HCT116 (cell line): ENCODE measurements around the gene A3GALT2. TPM values are rescaled to one million over a fixed set of nuclear protein-coding genes. Genes with fewer than 3 reads are reported as not detected.
A peak's percentile ranks its signal among the peaks of the same experiment; 100 is the strongest.

Source experiments
- ATAC-seq: fragments of 200-7000 bp; cut with Tn5 transposase; 2 replicates; pipeline ENCODE4 v1.9.1; 2020; ENCODE audit warnings: mild to moderate bottlenecking, moderate library complexity
- BruUV-seq: library from RNA; stranded (reverse); fragments of 400-500 nt; replicated peaks from 2 replicates; lab custom pipeline; 2021; lab: Mats Ljungman, UMichigan
- CTCF ChIA-PET: fragments of 300-600 bp; sonication (Branson Sonifier 250); formaldehyde crosslinking; loops from one replicate; lab custom pipeline; 2021; ENCODE audit warnings: antibody characterized with exemption; lab: Charles Lee
- POLR2A ChIA-PET: fragments of 300-600, 350-600 bp; sonication (Branson Sonifier 250); formaldehyde crosslinking; loops from one replicate; lab custom pipeline; 2021; ENCODE audit warnings: antibody characterized with exemption; lab: Charles Lee
- RAD21 ChIA-PET, 2 experiments: fragments of 300-600 bp; sonication (Branson Sonifier 250); formaldehyde crosslinking; loops; one replicate each; lab custom pipeline; 2023; ENCODE audit warnings: low total read pairs in 2 of 2; ENCODE audit not compliant: uncharacterized antibody in 2 of 2, unreplicated experiment in 2 of 2, low non-redundant PET in 1 of 2; lab: Charles Lee
- DNase-seq: peaks from one replicate; pipeline ENCODE4 v3.0.0-alpha.2; 2010; ENCODE audit warnings: low read depth, low spot score
- H2AFZ ChIP-seq: fragments of 200-600 bp; shearing (Covaris generic), sonication (generic); 2 replicates; pipeline ENCODE4 v1.6.1; 2017; ENCODE audit warnings: low read depth, mixed run types, mixed read lengths, antibody characterized with exemption, low read length; ENCODE audit not compliant: poor library complexity, severe bottlenecking
- H3K27ac ChIP-seq: 2 replicates; pipeline ENCODE4 v1.5.1; 2012; ENCODE audit warnings: low read depth, low read length
- H3K27me3 ChIP-seq: fragments of 200-600 bp; sonication (generic); 2 replicates; pipeline ENCODE4 v1.6.1; 2016; ENCODE audit warnings: mixed run types, low read length, mixed read lengths; ENCODE audit not compliant: insufficient read depth
- H3K36me3 ChIP-seq, 2 experiments: fragments of 200-500 bp in 1 of 2; fragments of 200-600 bp in 1 of 2; sonication (Bioruptor generic) in 1 of 2; sonication (generic) in 1 of 2; 2 replicates each; pipeline versions ENCODE4 v1.5.1 to v1.6.1; 2014 to 2016; ENCODE audit warnings: low read length in 2 of 2, inconsistent platforms in 1 of 2, mixed read lengths in 1 of 2, mixed run types in 1 of 2; ENCODE audit not compliant: insufficient read depth in 2 of 2, control insufficient read depth in 1 of 2
- H3K4me1 ChIP-seq, 2 experiments: fragments of 200-600 bp in 1 of 2; sonication (generic) in 1 of 2; 2 replicates each; pipeline versions ENCODE4 v1.5.1 to v1.6.1; 2012 to 2017; ENCODE audit warnings: low read length in 2 of 2, inconsistent platforms in 1 of 2, mild to moderate bottlenecking in 1 of 2, mixed read lengths in 1 of 2, mixed run types in 1 of 2, moderate library complexity in 1 of 2; ENCODE audit not compliant: insufficient read depth in 2 of 2, control insufficient read depth in 1 of 2
- H3K4me2 ChIP-seq: fragments of 200-600 bp; sonication (generic); 2 replicates; pipeline ENCODE4 v1.6.1; 2017; ENCODE audit warnings: mixed run types, low read length, mixed read lengths
- H3K4me3 ChIP-seq, 2 experiments: fragments of 200-600 bp in 1 of 2; sonication (generic) in 1 of 2; replicated peaks in 1 of 2; 2 replicates each; pipeline ENCODE4 v1.5.1; 2011 to 2016; ENCODE audit warnings: low read length in 2 of 2, control low read depth in 1 of 2, low read depth in 1 of 2, mild to moderate bottlenecking in 1 of 2, mixed read lengths in 1 of 2, mixed run types in 1 of 2
- H3K79me2 ChIP-seq: fragments of 200-600 bp; sonication (generic); 2 replicates; pipeline ENCODE4 v1.6.1; 2017; ENCODE audit warnings: mild to moderate bottlenecking, mixed run types, low read length, moderate library complexity, mixed read lengths; ENCODE audit not compliant: insufficient read depth
- H3K9ac ChIP-seq: fragments of 200-600 bp; sonication (generic); 2 replicates; pipeline ENCODE4 v1.6.1; 2016; ENCODE audit warnings: low read length, mixed read lengths
- H3K9me2 ChIP-seq: fragments of 200-600 bp; sonication (generic), shearing (Covaris generic); 2 replicates; pipeline ENCODE4 v1.6.1; 2017; ENCODE audit warnings: mixed run types, mild to moderate bottlenecking, moderate library complexity; ENCODE audit not compliant: insufficient read depth
- H3K9me3 ChIP-seq, 2 experiments: fragments of 200-500 bp in 1 of 2; fragments of 200-600 bp in 1 of 2; sonication (Bioruptor generic) in 1 of 2; sonication (generic) in 1 of 2; 2 replicates each; pipeline ENCODE4 v1.6.1; 2014 to 2017; ENCODE audit warnings: low read length in 2 of 2, mixed read lengths in 2 of 2, inconsistent platforms in 1 of 2, low read depth in 1 of 2, mild to moderate bottlenecking in 1 of 2, mixed run types in 1 of 2, moderate library complexity in 1 of 2; ENCODE audit not compliant: control insufficient read depth in 1 of 2, insufficient read depth in 1 of 2
- H4K20me1 ChIP-seq: fragments of 200-600 bp; sonication (generic), shearing (Covaris generic); 2 replicates; pipeline ENCODE4 v1.6.1; 2017; ENCODE audit warnings: mixed run types, mild to moderate bottlenecking, moderate library complexity; ENCODE audit not compliant: insufficient read depth
- CBX3 ChIP-seq: IDR thresholded peaks from 2 replicates; pipeline ENCODE4 v1.6.1; 2012; ENCODE audit warnings: low read depth
- CEBPB ChIP-seq: IDR thresholded peaks from 2 replicates; pipeline ENCODE4 v1.6.1; 2012; ENCODE audit warnings: low read depth
- JUND ChIP-seq: IDR thresholded peaks from 2 replicates; pipeline ENCODE4 v1.6.1; 2012
- MAX ChIP-seq: IDR thresholded peaks from 2 replicates; pipeline ENCODE4 v1.6.1; 2012
- POLR2AphosphoS5 ChIP-seq: IDR thresholded peaks from 2 replicates; pipeline ENCODE4 v1.6.1; 2011; ENCODE audit warnings: mild to moderate bottlenecking, low read depth, low read length, moderate library complexity
- ZFX ChIP-seq: fragments of 450-650 bp; IDR thresholded peaks from 2 replicates; pipeline ENCODE4 v1.6.1; 2017
- ZNF274 ChIP-seq: fragments of 200-500 bp; sonication (Bioruptor generic); IDR thresholded peaks from 2 replicates; pipeline ENCODE4 v1.6.1; 2014; ENCODE audit warnings: mild to moderate bottlenecking, low read depth, low read length, inconsistent platforms
- intact Hi-C: fragments of 100-400 bp; cut with micrococcal nuclease; formaldehyde crosslinking; loops from 2 replicates; pipeline ENCODE4 v1.10.0; 2022
- total RNA-seq: library from RNA; stranded (reverse); gene quantifications from one replicate; pipeline ENCODE4 v1.2.1, GENCODE V29; 2021; ENCODE audit not compliant: unreplicated experiment
- TF ChIP-seq, protein P1 (sequence below): IDR thresholded peaks from 2 replicates; pipeline ENCODE4 v1.6.1; 2012; ENCODE audit warnings: low read depth

Gene A3GALT2
- total RNA-seq, 1 experiment from 2014 or later: not detected

DNA sequence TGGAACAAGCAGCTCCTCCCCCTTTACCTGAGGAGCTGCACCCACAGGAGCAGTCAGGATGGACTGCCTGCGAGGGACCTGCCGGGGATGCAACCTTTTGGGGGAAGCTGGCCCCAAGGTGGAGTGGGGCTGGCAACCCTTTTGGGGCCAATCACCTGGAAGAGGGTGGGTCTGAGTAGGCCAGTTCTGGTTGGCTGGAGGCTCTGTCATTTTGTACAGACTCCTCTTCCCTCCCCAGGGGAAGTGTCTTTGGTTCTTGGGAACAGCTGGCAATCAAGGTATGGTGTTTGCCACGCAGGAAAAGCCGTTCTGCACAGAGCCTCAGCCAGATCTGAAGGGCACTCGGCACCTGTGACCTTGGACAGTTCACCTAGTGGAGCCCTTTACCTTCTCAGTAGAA lies 280 bp upstream of the A3GALT2 start:
- Histone ChIP-seq H3K27ac (no peak overlapping the region), H3K4me1 (no peaks in the 10 kb centered on the region), H3K9me2 (no peaks in the 10 kb centered on the region), H3K79me2 (no peaks in the 10 kb centered on the region), H3K4me2 (no peak overlapping the region), H3K9me3 (no peaks in the 10 kb centered on the region), H4K20me1 (no peaks in the 10 kb centered on the region)
- no TSS peak for BruUV-seq
- ChIA-PET POLR2A (interaction anchor here (0.6 kb wide), 1 partner anchor 140 kb away, joined by 6 read pairs; the partner anchor contains the start of gene TRIM62), RAD21 (no interaction called here)
- no peak for TF ChIP-seq ZFX
- TF ChIP-seq CBX3: no peak
- no peak for TF ChIP-seq JUND
- TF ChIP-seq CEBPB: no peak
- no peak for TF ChIP-seq MAX
- no peak for TF ChIP-seq ZNF274
- TF ChIP-seq, protein P1, sequence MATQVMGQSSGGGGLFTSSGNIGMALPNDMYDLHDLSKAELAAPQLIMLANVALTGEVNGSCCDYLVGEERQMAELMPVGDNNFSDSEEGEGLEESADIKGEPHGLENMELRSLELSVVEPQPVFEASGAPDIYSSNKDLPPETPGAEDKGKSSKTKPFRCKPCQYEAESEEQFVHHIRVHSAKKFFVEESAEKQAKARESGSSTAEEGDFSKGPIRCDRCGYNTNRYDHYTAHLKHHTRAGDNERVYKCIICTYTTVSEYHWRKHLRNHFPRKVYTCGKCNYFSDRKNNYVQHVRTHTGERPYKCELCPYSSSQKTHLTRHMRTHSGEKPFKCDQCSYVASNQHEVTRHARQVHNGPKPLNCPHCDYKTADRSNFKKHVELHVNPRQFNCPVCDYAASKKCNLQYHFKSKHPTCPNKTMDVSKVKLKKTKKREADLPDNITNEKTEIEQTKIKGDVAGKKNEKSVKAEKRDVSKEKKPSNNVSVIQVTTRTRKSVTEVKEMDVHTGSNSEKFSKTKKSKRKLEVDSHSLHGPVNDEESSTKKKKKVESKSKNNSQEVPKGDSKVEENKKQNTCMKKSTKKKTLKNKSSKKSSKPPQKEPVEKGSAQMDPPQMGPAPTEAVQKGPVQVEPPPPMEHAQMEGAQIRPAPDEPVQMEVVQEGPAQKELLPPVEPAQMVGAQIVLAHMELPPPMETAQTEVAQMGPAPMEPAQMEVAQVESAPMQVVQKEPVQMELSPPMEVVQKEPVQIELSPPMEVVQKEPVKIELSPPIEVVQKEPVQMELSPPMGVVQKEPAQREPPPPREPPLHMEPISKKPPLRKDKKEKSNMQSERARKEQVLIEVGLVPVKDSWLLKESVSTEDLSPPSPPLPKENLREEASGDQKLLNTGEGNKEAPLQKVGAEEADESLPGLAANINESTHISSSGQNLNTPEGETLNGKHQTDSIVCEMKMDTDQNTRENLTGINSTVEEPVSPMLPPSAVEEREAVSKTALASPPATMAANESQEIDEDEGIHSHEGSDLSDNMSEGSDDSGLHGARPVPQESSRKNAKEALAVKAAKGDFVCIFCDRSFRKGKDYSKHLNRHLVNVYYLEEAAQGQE: no peak
- TF ChIP-seq POLR2AphosphoS5: no peak
- TF ChIP-seq, all 23 proteins: peak for 0
- intact Hi-C loops: no loop called here
- DNase-seq: no peak
- Histone ChIP-seq H2AFZ (no peak overlapping the region), H3K4me3 (no peak overlapping the region), H3K36me3 (peaks cover 31 to 32% of the 10 kb centered on the region in 2 experiments), H3K27me3 (no peaks in the 10 kb centered on the region), H3K9ac (no peak overlapping the region)
- ATAC-seq: peak; percentile 37
- CTCF ChIA-PET: no interaction called here
